H1 (cell line): Measurements from ENCODE around the gene PALD1. TPM values are rescaled to one million over a fixed set of nuclear protein-coding genes. Genes with fewer than 3 reads are reported as not detected.

ENCODE experiments used
- EP300 ChIP-seq, 2 experiments: IDR thresholded peaks; 1 replicate in 1 of 2; 2 replicates in 1 of 2; pipeline ENCODE4 v1.6.1; 2011 to 2012; ENCODE audit warnings: low read depth in 2 of 2, low read length in 2 of 2, mild to moderate bottlenecking in 2 of 2, borderline replicate concordance in 1 of 2, inconsistent platforms in 1 of 2, moderate library complexity in 1 of 2
- GABPA ChIP-seq: IDR thresholded peaks from 2 replicates; pipeline ENCODE4 v1.6.1; 2011; ENCODE audit warnings: mild to moderate bottlenecking, low read length, moderate library complexity, borderline replicate concordance; ENCODE audit not compliant: insufficient read depth
- GTF2F1 ChIP-seq: IDR thresholded peaks from 2 replicates; pipeline ENCODE4 v1.6.1; 2012; ENCODE audit warnings: low read depth, low read length, improper control_type of control experiment, borderline replicate concordance
- JUN ChIP-seq: IDR thresholded peaks from 2 replicates; pipeline ENCODE4 v1.6.1; 2011; ENCODE audit warnings: low read depth, mild to moderate bottlenecking, improper control_type of control experiment, low read length
- POLR2AphosphoS5 ChIP-seq: IDR thresholded peaks from 2 replicates; pipeline ENCODE4 v1.6.1; 2011; ENCODE audit warnings: low read depth, low read length
- polyA plus RNA-seq, 7 experiments: library from polyadenylated mRNA; depleted of rRNA in 3 of 7; stranded (reverse) in 5 of 7; unstranded in 2 of 7; fragments of >200 nt in 5 of 7; fragments of 200-250 nt in 2 of 7; gene quantifications; 1 replicate in 5 of 7; 2 replicates in 1 of 7; 4 replicates in 1 of 7; pipeline versions ENCODE4 v1.2.1 to v1.2.3, GENCODE V29; 2011 to 2013; ENCODE audit warnings: missing spikeins in 2 of 7, mixed read lengths in 2 of 7
- total RNA-seq: library from RNA; stranded (reverse); fragmentation: NEBNext Ultra II Directional; extraction: Animal tissue kit (Norgen Biotek cat#: 25700); gene quantifications from 2 replicates; pipeline ENCODE4 v1.2.1, GENCODE V29; 2021
- TF ChIP-seq, protein P1 (sequence below): fragments of 300-600 bp; sonication (generic); IDR thresholded peaks from 2 replicates; pipeline ENCODE4 v1.7.1; 2012; ENCODE audit warnings: low read length, moderate library complexity, mild to moderate bottlenecking, inconsistent platforms; ENCODE audit not compliant: insufficient replicate concordance
- TF ChIP-seq, protein P2 (sequence below): IDR thresholded peaks from 2 replicates; pipeline ENCODE4 v1.6.1; 2012; ENCODE audit warnings: inconsistent platforms

Gene PALD1
- total and polyA plus RNA-seq, 2 of the 8 experiments (the other 6 are each of a cell fraction or from before 2014, with no cell fraction given), result 13.3 to 32.8 TPM

DNA sequence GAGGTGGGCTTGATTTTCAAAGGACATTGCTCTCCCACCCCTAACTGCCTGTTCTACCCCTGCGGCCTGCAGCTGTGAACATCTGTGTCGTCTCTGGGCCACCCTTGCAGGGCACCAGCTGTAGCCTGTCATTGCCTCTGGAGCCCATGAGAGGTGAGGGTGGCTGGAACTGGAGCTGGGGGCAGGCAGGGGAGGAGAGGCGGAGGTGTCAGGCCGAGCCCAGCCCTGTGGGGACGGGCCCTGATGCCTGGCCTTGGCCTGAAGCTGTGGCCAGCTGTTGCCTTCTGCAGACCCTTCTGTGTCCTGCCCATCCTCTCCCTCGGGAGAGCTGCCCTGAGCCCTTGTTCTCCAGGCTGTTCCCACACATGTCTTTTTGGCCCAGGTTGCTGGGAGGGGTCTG is 44.5 kb downstream of the PALD1 start (continued):
- TF ChIP-seq, protein P1, sequence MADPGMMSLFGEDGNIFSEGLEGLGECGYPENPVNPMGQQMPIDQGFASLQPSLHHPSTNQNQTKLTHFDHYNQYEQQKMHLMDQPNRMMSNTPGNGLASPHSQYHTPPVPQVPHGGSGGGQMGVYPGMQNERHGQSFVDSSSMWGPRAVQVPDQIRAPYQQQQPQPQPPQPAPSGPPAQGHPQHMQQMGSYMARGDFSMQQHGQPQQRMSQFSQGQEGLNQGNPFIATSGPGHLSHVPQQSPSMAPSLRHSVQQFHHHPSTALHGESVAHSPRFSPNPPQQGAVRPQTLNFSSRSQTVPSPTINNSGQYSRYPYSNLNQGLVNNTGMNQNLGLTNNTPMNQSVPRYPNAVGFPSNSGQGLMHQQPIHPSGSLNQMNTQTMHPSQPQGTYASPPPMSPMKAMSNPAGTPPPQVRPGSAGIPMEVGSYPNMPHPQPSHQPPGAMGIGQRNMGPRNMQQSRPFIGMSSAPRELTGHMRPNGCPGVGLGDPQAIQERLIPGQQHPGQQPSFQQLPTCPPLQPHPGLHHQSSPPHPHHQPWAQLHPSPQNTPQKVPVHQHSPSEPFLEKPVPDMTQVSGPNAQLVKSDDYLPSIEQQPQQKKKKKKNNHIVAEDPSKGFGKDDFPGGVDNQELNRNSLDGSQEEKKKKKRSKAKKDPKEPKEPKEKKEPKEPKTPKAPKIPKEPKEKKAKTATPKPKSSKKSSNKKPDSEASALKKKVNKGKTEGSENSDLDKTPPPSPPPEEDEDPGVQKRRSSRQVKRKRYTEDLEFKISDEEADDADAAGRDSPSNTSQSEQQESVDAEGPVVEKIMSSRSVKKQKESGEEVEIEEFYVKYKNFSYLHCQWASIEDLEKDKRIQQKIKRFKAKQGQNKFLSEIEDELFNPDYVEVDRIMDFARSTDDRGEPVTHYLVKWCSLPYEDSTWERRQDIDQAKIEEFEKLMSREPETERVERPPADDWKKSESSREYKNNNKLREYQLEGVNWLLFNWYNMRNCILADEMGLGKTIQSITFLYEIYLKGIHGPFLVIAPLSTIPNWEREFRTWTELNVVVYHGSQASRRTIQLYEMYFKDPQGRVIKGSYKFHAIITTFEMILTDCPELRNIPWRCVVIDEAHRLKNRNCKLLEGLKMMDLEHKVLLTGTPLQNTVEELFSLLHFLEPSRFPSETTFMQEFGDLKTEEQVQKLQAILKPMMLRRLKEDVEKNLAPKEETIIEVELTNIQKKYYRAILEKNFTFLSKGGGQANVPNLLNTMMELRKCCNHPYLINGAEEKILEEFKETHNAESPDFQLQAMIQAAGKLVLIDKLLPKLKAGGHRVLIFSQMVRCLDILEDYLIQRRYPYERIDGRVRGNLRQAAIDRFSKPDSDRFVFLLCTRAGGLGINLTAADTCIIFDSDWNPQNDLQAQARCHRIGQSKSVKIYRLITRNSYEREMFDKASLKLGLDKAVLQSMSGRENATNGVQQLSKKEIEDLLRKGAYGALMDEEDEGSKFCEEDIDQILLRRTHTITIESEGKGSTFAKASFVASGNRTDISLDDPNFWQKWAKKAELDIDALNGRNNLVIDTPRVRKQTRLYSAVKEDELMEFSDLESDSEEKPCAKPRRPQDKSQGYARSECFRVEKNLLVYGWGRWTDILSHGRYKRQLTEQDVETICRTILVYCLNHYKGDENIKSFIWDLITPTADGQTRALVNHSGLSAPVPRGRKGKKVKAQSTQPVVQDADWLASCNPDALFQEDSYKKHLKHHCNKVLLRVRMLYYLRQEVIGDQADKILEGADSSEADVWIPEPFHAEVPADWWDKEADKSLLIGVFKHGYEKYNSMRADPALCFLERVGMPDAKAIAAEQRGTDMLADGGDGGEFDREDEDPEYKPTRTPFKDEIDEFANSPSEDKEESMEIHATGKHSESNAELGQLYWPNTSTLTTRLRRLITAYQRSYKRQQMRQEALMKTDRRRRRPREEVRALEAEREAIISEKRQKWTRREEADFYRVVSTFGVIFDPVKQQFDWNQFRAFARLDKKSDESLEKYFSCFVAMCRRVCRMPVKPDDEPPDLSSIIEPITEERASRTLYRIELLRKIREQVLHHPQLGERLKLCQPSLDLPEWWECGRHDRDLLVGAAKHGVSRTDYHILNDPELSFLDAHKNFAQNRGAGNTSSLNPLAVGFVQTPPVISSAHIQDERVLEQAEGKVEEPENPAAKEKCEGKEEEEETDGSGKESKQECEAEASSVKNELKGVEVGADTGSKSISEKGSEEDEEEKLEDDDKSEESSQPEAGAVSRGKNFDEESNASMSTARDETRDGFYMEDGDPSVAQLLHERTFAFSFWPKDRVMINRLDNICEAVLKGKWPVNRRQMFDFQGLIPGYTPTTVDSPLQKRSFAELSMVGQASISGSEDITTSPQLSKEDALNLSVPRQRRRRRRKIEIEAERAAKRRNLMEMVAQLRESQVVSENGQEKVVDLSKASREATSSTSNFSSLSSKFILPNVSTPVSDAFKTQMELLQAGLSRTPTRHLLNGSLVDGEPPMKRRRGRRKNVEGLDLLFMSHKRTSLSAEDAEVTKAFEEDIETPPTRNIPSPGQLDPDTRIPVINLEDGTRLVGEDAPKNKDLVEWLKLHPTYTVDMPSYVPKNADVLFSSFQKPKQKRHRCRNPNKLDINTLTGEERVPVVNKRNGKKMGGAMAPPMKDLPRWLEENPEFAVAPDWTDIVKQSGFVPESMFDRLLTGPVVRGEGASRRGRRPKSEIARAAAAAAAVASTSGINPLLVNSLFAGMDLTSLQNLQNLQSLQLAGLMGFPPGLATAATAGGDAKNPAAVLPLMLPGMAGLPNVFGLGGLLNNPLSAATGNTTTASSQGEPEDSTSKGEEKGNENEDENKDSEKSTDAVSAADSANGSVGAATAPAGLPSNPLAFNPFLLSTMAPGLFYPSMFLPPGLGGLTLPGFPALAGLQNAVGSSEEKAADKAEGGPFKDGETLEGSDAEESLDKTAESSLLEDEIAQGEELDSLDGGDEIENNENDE, result no peak
- TF ChIP-seq EP300 (IDR thresholded peaks at IDR 0.05; ENCODE audit: borderline replicate concordance in 1 of 2, low read depth in 2 of 2, low read length in 2 of 2) (no peak), JUN (no peak), GABPA (no peak), POLR2AphosphoS5 (no peak), GTF2F1 (no peak)
- TF ChIP-seq, protein P2, sequence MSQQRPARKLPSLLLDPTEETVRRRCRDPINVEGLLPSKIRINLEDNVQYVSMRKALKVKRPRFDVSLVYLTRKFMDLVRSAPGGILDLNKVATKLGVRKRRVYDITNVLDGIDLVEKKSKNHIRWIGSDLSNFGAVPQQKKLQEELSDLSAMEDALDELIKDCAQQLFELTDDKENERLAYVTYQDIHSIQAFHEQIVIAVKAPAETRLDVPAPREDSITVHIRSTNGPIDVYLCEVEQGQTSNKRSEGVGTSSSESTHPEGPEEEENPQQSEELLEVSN, result no peak
